ENCODE data around the gene JOSD2. TPM values are rescaled to one million over a fixed set of nuclear protein-coding genes. Genes with fewer than 3 reads are reported as not detected.
A peak's percentile ranks its signal among the peaks of the same experiment; 100 is the strongest.
"Not testable (repeated sequence)": the region's sequence is repeated elsewhere in the genome, so short reads cannot be mapped to it uniquely, and the experiment has no call there.

JOSD2 gene
- total RNA-seq, 2 experiments from 2014 or later = 17.4 to 28.1 TPM

GRCh38 chr19:50479761-50480251 is 31.2 kb downstream of the JOSD2 start:
- H3K27me3 Mint-ChIP-seq = no peaks in the 10 kb centered on the region
- no peak for ATAC-seq
- CTCF ChIA-PET = interaction anchor here (1.1 to 1.5 kb wide), 4 partner anchors 19 to 243 kb away, joined by 3 to 5 read pairs (median 4); partner anchors contain the start of gene POLD1
- peaks cover 18% of the 10 kb centered on the region for H3K4me1 Mint-ChIP-seq
- no peaks in the 10 kb centered on the region for H3K9me3 Mint-ChIP-seq (ENCODE audit: low read depth)
- H3K27ac Mint-ChIP-seq = no peak overlapping the region
- intact Hi-C loops (cut with DNase I, micrococcal nuclease) = no loop called here
- H3K4me3 Mint-ChIP-seq = no peak overlapping the region
- DNase-seq = no peak
- H3K36me3 Mint-ChIP-seq (ENCODE audit: low read depth) = peaks cover 28% of the 10 kb centered on the region
- POLR2A ChIA-PET = no interaction called here

- Mint-ChIP-seq H3K36me3 (ENCODE audit: low read depth) (peaks cover 28% of the 10 kb centered on the region), H3K9me3 (ENCODE audit: low read depth) (no peaks in the 10 kb centered on the region), H3K4me1 (peaks cover 18% of the 10 kb centered on the region), H3K27ac (no peak overlapping the region), H3K4me3 (no peak overlapping the region), H3K27me3 (no peaks in the 10 kb centered on the region)
- ATAC-seq (no peak), DNase-seq (peak; percentile 54)
- intact Hi-C loops (cut with DNase I, micrococcal nuclease) = no loop called here
- ChIA-PET CTCF (interaction anchor here (0.6 to 1.5 kb wide), 7 partner anchors 18 to 466 kb away, joined by 3 to 5 read pairs (median 3); partner anchors contain the start of gene POLD1), POLR2A (interaction anchor here (0.6 kb wide), 1 partner anchor 144 kb away, joined by 3 read pairs; no protein-coding TSS in a partner anchor)
These were observed 31.9 kb downstream of the JOSD2 start for GRCh38 chr19:50478901-50479715.

GRCh38 chr19:50477751-50478515 is 33.1 kb downstream of the JOSD2 start:
- H3K9me3 Mint-ChIP-seq (ENCODE audit: low read depth) = no peaks in the 10 kb centered on the region
- ChIA-PET CTCF (interaction anchor here (0.6 to 1.5 kb wide), 3 partner anchors 17 to 465 kb away, joined by 3 to 5 read pairs (median 3); no protein-coding TSS in a partner anchor), POLR2A (interaction anchor here (0.6 kb wide), 2 partner anchors 143 to 324 kb away, joined by 3 to 4 read pairs; no protein-coding TSS in a partner anchor)
- intact Hi-C loops (cut with DNase I, micrococcal nuclease) = no loop called here
- no peaks in the 10 kb centered on the region for H3K27me3 Mint-ChIP-seq
- peaks cover 22% of the 10 kb centered on the region for H3K36me3 Mint-ChIP-seq (ENCODE audit: low read depth)
- no peak for ATAC-seq
- no peak for DNase-seq
- peak overlapping the region; percentile 44 for H3K27ac Mint-ChIP-seq
- H3K4me1 Mint-ChIP-seq = peaks cover 18% of the 10 kb centered on the region
- peak overlapping the region; percentile 90 for H3K4me3 Mint-ChIP-seq

GRCh38 chr19:50476907-50477238 is 34.1 kb downstream of the JOSD2 start:
- H3K4me3 Mint-ChIP-seq = peak overlapping the region; percentile 90
- no peak for ATAC-seq
- H3K27ac Mint-ChIP-seq = peak overlapping the region; percentile 84
- no peaks in the 10 kb centered on the region for H3K27me3 Mint-ChIP-seq
- CTCF ChIA-PET = no interaction called here
- POLR2A ChIA-PET = no interaction called here
- H3K9me3 Mint-ChIP-seq (ENCODE audit: low read depth) = no peaks in the 10 kb centered on the region
- no peak for DNase-seq
- H3K36me3 Mint-ChIP-seq (ENCODE audit: low read depth) = peaks cover 20% of the 10 kb centered on the region
- intact Hi-C loops (cut with DNase I, micrococcal nuclease) = loop anchor here (1.0 kb wide), 9 partner anchors 34 to 327 kb away; partner anchors contain the start of genes JOSD2 (in 2 of the 2), NR1H2 (in 1 of the 2) and POLD1 (in 1 of the 2)
- H3K4me1 Mint-ChIP-seq = peaks cover 18% of the 10 kb centered on the region

- H3K27ac Mint-ChIP-seq = peak within 1 kb of the TSS; percentile 84
- no peaks in the 10 kb centered on the region for H3K27me3 Mint-ChIP-seq
- peaks cover 20% of the 10 kb centered on the region for H3K36me3 Mint-ChIP-seq (ENCODE audit: low read depth)
- peak within 1 kb of the TSS; percentile 90 for H3K4me3 Mint-ChIP-seq
- peak; percentile 98 for ATAC-seq
- intact Hi-C loops (cut with DNase I, micrococcal nuclease) = loop anchor here (1.0 kb wide), 9 partner anchors 35 to 328 kb away; partner anchors contain the start of genes JOSD2 (in 2 of the 2), NR1H2 (in 1 of the 2) and POLD1 (in 1 of the 2)
- H3K4me1 Mint-ChIP-seq = peaks cover 18% of the 10 kb centered on the region
- CTCF ChIA-PET = no interaction called here
- H3K9me3 Mint-ChIP-seq (ENCODE audit: low read depth) = no peaks in the 10 kb centered on the region
- peak; percentile 98 for DNase-seq
- POLR2A ChIA-PET = no interaction called here
These were observed 34.6 kb downstream of the JOSD2 start, which contains the start of the genes EMC10 and GARIN5A for GRCh38 chr19:50476224-50476906. TSS of gene EMC10 (plus strand) at chr19:50476507. CDS start at chr19:50476545, 38 bp downstream. TSS of gene GARIN5A (minus strand) at chr19:50476848. CDS start at chr19:50476388, 460 bp downstream.

GRCh38 chr19:50475736-50476223 is 35.2 kb downstream of the JOSD2 start:
- Mint-ChIP-seq H3K27me3 (no peaks in the 10 kb centered on the region), H3K36me3 (ENCODE audit: low read depth) (peaks cover 20% of the 10 kb centered on the region), H3K9me3 (ENCODE audit: low read depth) (no peaks in the 10 kb centered on the region), H3K4me1 (peaks cover 18% of the 10 kb centered on the region), H3K4me3 (peak overlapping the region; percentile 90), H3K27ac (peak overlapping the region; percentile 71)
- intact Hi-C loops (cut with DNase I, micrococcal nuclease) = loop anchor here (1.0 kb wide), 9 partner anchors 36 to 329 kb away; partner anchors contain the start of genes JOSD2 (in 2 of the 2), NR1H2 (in 1 of the 2) and POLD1 (in 1 of the 2)
- DNase-seq (no peak), ATAC-seq (no peak)
- ChIA-PET POLR2A (no interaction called here), CTCF (no interaction called here)

GRCh38 chr19:50475101-50475568 is 35.9 kb downstream of the JOSD2 start:
- H3K27ac Mint-ChIP-seq = peak overlapping the region; percentile 71
- no peaks in the 10 kb centered on the region for H3K9me3 Mint-ChIP-seq (ENCODE audit: low read depth)
- intact Hi-C loops (cut with DNase I, micrococcal nuclease) = no loop called here
- no peaks in the 10 kb centered on the region for H3K27me3 Mint-ChIP-seq
- no peak for ATAC-seq
- peaks cover 18% of the 10 kb centered on the region for H3K4me1 Mint-ChIP-seq
- ChIA-PET CTCF (no interaction called here), POLR2A (no interaction called here)
- peaks cover 20% of the 10 kb centered on the region for H3K36me3 Mint-ChIP-seq (ENCODE audit: low read depth)
- DNase-seq = no peak
- H3K4me3 Mint-ChIP-seq = peak overlapping the region; percentile 45

- ATAC-seq; H3K4me3 Mint-ChIP-seq; POLR2A ChIA-PET; H3K9me3 Mint-ChIP-seq (ENCODE audit: low read depth); DNase-seq; H3K27ac Mint-ChIP-seq; intact Hi-C loops (cut with DNase I, micrococcal nuclease); H3K27me3 Mint-ChIP-seq: not testable (repeated sequence)
- CTCF ChIA-PET = interaction anchor here (0.5 kb wide), 2 partner anchors 13 to 16 kb away, joined by 3 to 4 read pairs; no protein-coding TSS in a partner anchor
- peaks cover 10% of the 10 kb centered on the region for H3K36me3 Mint-ChIP-seq (ENCODE audit: low read depth)
- H3K4me1 Mint-ChIP-seq = peaks cover 14% of the 10 kb centered on the region
These were observed 37.7 kb downstream of the JOSD2 start for GRCh38 chr19:50473336-50473735.

- no peak overlapping the region for H3K4me3 Mint-ChIP-seq
- peaks cover 5% of the 10 kb centered on the region for H3K27me3 Mint-ChIP-seq
- no peaks in the 10 kb centered on the region for H3K36me3 Mint-ChIP-seq (ENCODE audit: low read depth)
- DNase-seq (no peak), ATAC-seq (no peak)
- no peaks in the 10 kb centered on the region for H3K4me1 Mint-ChIP-seq
- CTCF ChIA-PET = interaction anchor here (0.6 kb wide), 1 partner anchor 25 kb away, joined by 3 read pairs; no protein-coding TSS in a partner anchor
- no peaks in the 10 kb centered on the region for H3K9me3 Mint-ChIP-seq (ENCODE audit: low read depth)
- no peak overlapping the region for H3K27ac Mint-ChIP-seq
- POLR2A ChIA-PET = no interaction called here
- intact Hi-C loops (cut with DNase I, micrococcal nuclease) = no loop called here
These were observed 42.2 kb downstream of the JOSD2 start for GRCh38 chr19:50468818-50469217.

- Mint-ChIP-seq H3K9me3 (ENCODE audit: low read depth) (no peaks in the 10 kb centered on the region), H3K4me3 (no peak overlapping the region), H3K36me3 (ENCODE audit: low read depth) (no peaks in the 10 kb centered on the region), H3K4me1 (no peaks in the 10 kb centered on the region), H3K27ac (no peak overlapping the region), H3K27me3 (peaks cover 8% of the 10 kb centered on the region)
- intact Hi-C loops (cut with DNase I, micrococcal nuclease) = no loop called here
- no peak for ATAC-seq
- ChIA-PET CTCF (interaction anchor here (1.1 to 1.2 kb wide), 2 partner anchors 44 to 92 kb away, joined by 3 read pairs; partner anchors contain the start of gene JOSD2), POLR2A (no interaction called here)
- DNase-seq = no peak
These were observed 43.4 kb downstream of the JOSD2 start for GRCh38 chr19:50467566-50467965.

Measured in activated CD4-positive, alpha-beta T cell treated with anti-CD3 and anti-CD28 coated beads for 36 hours (primary cell).